ENCODE data around the gene POU4F1.

The POU4F1 gene

GRCh38 chr13:78602561-78603239 lies 652 bp downstream of the POU4F1 start:
- H3K36me3 ChIP-seq (ENCODE audit: control insufficient read depth, insufficient read depth, low read length): no peaks in the 10 kb centered on the region
- peaks cover 44% of the 10 kb centered on the region for H3K27me3 ChIP-seq (ENCODE audit: control insufficient read depth, insufficient read depth, low read length)
- TF ChIP-seq CTCF (IDR thresholded peaks at IDR 0.05): no peak
- H2AFZ ChIP-seq: peak overlapping the region; percentile 17
- H3K27ac ChIP-seq: no peak overlapping the region
- no peaks in the 10 kb centered on the region for H3K9me3 ChIP-seq (ENCODE audit: control insufficient read depth, low read length)
- H3K9ac ChIP-seq: no peak overlapping the region
- H3K79me2 ChIP-seq: no peaks in the 10 kb centered on the region
- no peak overlapping the region for H3K4me2 ChIP-seq (ENCODE audit: low read length)
- no peaks in the 10 kb centered on the region for H3K4me1 ChIP-seq
- H3K4me3 ChIP-seq (ENCODE audit: low read depth, low read length): no peak overlapping the region

- H3K27ac ChIP-seq: no peak overlapping the region
- no peaks in the 10 kb centered on the region for H3K79me2 ChIP-seq
- H3K36me3 ChIP-seq (ENCODE audit: control insufficient read depth, insufficient read depth, low read length): no peaks in the 10 kb centered on the region
- TF ChIP-seq CTCF (IDR thresholded peaks at IDR 0.05): no peak
- H3K4me3 ChIP-seq (ENCODE audit: low read depth, low read length): no peak overlapping the region
- no peak overlapping the region for H2AFZ ChIP-seq
- no peaks in the 10 kb centered on the region for H3K4me1 ChIP-seq
- H3K9ac ChIP-seq: no peak overlapping the region
- no peaks in the 10 kb centered on the region for H3K9me3 ChIP-seq (ENCODE audit: control insufficient read depth, low read length)
- H3K27me3 ChIP-seq (ENCODE audit: control insufficient read depth, insufficient read depth, low read length): peaks cover 43% of the 10 kb centered on the region
- H3K4me2 ChIP-seq (ENCODE audit: low read length): no peak overlapping the region
These were observed 1.3 kb downstream of the POU4F1 start for GRCh38 chr13:78601874-78602560.

GRCh38 chr13:78601124-78601873 lies 2.1 kb downstream of the POU4F1 start:
- no peak overlapping the region for H3K4me3 ChIP-seq (ENCODE audit: low read depth, low read length)
- no peaks in the 10 kb centered on the region for H3K79me2 ChIP-seq
- no peak for TF ChIP-seq CTCF (IDR thresholded peaks at IDR 0.05)
- peaks cover 36% of the 10 kb centered on the region for H3K27me3 ChIP-seq (ENCODE audit: control insufficient read depth, insufficient read depth, low read length)
- H3K27ac ChIP-seq: no peak overlapping the region
- no peaks in the 10 kb centered on the region for H3K9me3 ChIP-seq (ENCODE audit: control insufficient read depth, low read length)
- no peak overlapping the region for H3K4me2 ChIP-seq (ENCODE audit: low read length)
- H3K4me1 ChIP-seq: no peaks in the 10 kb centered on the region
- H3K9ac ChIP-seq: no peak overlapping the region
- no peak overlapping the region for H2AFZ ChIP-seq
- H3K36me3 ChIP-seq (ENCODE audit: control insufficient read depth, insufficient read depth, low read length): no peaks in the 10 kb centered on the region

GRCh38 chr13:78600280-78600883 lies 3.0 kb downstream of the POU4F1 start:
- Histone ChIP-seq H2AFZ (no peak overlapping the region), H3K27me3 (ENCODE audit: control insufficient read depth, insufficient read depth, low read length) (peaks cover 29% of the 10 kb centered on the region), H3K9ac (no peak overlapping the region), H3K79me2 (no peaks in the 10 kb centered on the region), H3K4me1 (no peaks in the 10 kb centered on the region), H3K4me3 (ENCODE audit: low read depth, low read length) (no peak overlapping the region), H3K9me3 (ENCODE audit: control insufficient read depth, low read length) (no peaks in the 10 kb centered on the region), H3K4me2 (ENCODE audit: low read length) (no peak overlapping the region), H3K27ac (no peak overlapping the region), H3K36me3 (ENCODE audit: control insufficient read depth, insufficient read depth, low read length) (no peaks in the 10 kb centered on the region)
- no peak for TF ChIP-seq CTCF (IDR thresholded peaks at IDR 0.05)

Data from parathyroid adenoma (tissue), 2 donors.